GM23338 (cell line): ENCODE results near the gene REEP5. TPM values are rescaled to one million over a fixed set of nuclear protein-coding genes. Genes with fewer than 3 reads are reported as not detected.

Experiments
- ATAC-seq: fragments of 200-7000 bp; cut with Tn5 transposase; 3 replicates; pipeline ENCODE4 v1.9.1; 2020
- DNase-seq: peaks from one replicate; pipeline ENCODE4 v3.0.0-alpha.2; 2015; ENCODE audit warnings: low spot score
- H2AFZ ChIP-seq: fragments of 200-600 bp; sonication (generic); 2 replicates; pipeline ENCODE4 v1.8.0; 2016; ENCODE audit warnings: antibody characterized with exemption, mild to moderate bottlenecking, moderate library complexity
- H3F3A ChIP-seq: fragments of 200-600 bp; sonication (generic); replicated peaks from 2 replicates; pipeline ENCODE4 v1.8.0; 2017; ENCODE audit warnings: antibody characterized with exemption, mixed run types, low read depth
- H3K27ac ChIP-seq: fragments of 200-600 bp; sonication (generic); 2 replicates; pipeline ENCODE4 v1.6.1; 2016; ENCODE audit warnings: low read depth
- H3K27me3 ChIP-seq: fragments of 200-600 bp; sonication (generic); 2 replicates; pipeline ENCODE4 v1.8.0; 2016; ENCODE audit warnings: mild to moderate bottlenecking, mixed run types, moderate library complexity; ENCODE audit not compliant: insufficient read depth
- H3K36me3 ChIP-seq: fragments of 200-600 bp; sonication (generic); 2 replicates; pipeline ENCODE4 v1.8.0; 2016; ENCODE audit warnings: mild to moderate bottlenecking; ENCODE audit not compliant: insufficient read depth
- H3K4me1 ChIP-seq: fragments of 200-600 bp; sonication (generic); 2 replicates; pipeline ENCODE4 v1.8.0; 2016; ENCODE audit warnings: mild to moderate bottlenecking, moderate library complexity; ENCODE audit not compliant: insufficient read depth
- H3K4me2 ChIP-seq: fragments of 200-600 bp; sonication (generic); 2 replicates; pipeline ENCODE4 v1.7.1; 2017; ENCODE audit warnings: mixed run types
- H3K4me3 ChIP-seq: fragments of 200-600 bp; sonication (generic); 2 replicates; pipeline ENCODE4 v1.6.1; 2016; ENCODE audit warnings: mixed run types
- H3K79me2 ChIP-seq: fragments of 200-600 bp; sonication (generic); replicated peaks from 2 replicates; pipeline ENCODE4 v1.8.0; 2017; ENCODE audit warnings: mild to moderate bottlenecking; ENCODE audit not compliant: insufficient read depth
- H3K9me2 ChIP-seq: fragments of 200-600 bp; sonication (generic); 2 replicates; pipeline ENCODE4 v1.8.0; 2017; ENCODE audit not compliant: insufficient read depth
- H4K20me1 ChIP-seq: fragments of 200-600 bp; sonication (generic); replicated peaks from 2 replicates; pipeline ENCODE4 v1.8.0; 2017; ENCODE audit warnings: mild to moderate bottlenecking; ENCODE audit not compliant: insufficient read depth
- H3K27ac Mint-ChIP-seq: 2 replicates; pipeline ENCODE4 v1.8.0; 2020; ENCODE audit warnings: inconsistent platforms, mild to moderate bottlenecking, moderate library complexity, mixed read lengths
- H3K27me3 Mint-ChIP-seq: 3 replicates; pipeline ENCODE4 v1.8.0; 2022; ENCODE audit warnings: low read depth, mild to moderate bottlenecking, moderate library complexity, mixed read lengths, inconsistent platforms; ENCODE audit not compliant: insufficient read depth, poor library complexity
- H3K36me3 Mint-ChIP-seq: 3 replicates; pipeline ENCODE4 v1.8.0; 2021; ENCODE audit warnings: low read depth, mild to moderate bottlenecking, inconsistent platforms, moderate library complexity, mixed read lengths
- H3K4me1 Mint-ChIP-seq: 3 replicates; pipeline ENCODE4 v1.8.0; 2020; ENCODE audit warnings: mild to moderate bottlenecking, inconsistent platforms, mixed read lengths
- H3K4me3 Mint-ChIP-seq: 3 replicates; pipeline ENCODE4 v1.8.0; 2021; ENCODE audit warnings: moderate library complexity, mild to moderate bottlenecking, inconsistent platforms, mixed read lengths
- H3K9me3 Mint-ChIP-seq: 3 replicates; pipeline ENCODE4 v1.8.0; 2020; ENCODE audit warnings: moderate library complexity, mild to moderate bottlenecking, inconsistent platforms, mixed read lengths
- EZH2 ChIP-seq: fragments of 200-600 bp; sonication (generic); IDR thresholded peaks from one replicate; pipeline ENCODE4 v1.8.0; 2017; ENCODE audit warnings: antibody characterized with exemption, mild to moderate bottlenecking, low read depth; ENCODE audit not compliant: unreplicated experiment
- EZH2phosphoT487 ChIP-seq: fragments of 200-600 bp; sonication (generic); IDR thresholded peaks from one replicate; pipeline ENCODE4 v1.8.1; 2018; ENCODE audit warnings: antibody characterized with exemption; ENCODE audit not compliant: unreplicated experiment
- JUNB ChIP-seq: IDR thresholded peaks from one replicate; pipeline ENCODE4 v1.6.1; 2016; ENCODE audit warnings: antibody characterized with exemption; ENCODE audit not compliant: unreplicated experiment
- NANOG ChIP-seq: IDR thresholded peaks from 2 replicates; pipeline ENCODE4 v1.6.1; 2016; ENCODE audit warnings: antibody characterized with exemption, borderline replicate concordance
- STAT1 ChIP-seq: IDR thresholded peaks from one replicate; pipeline ENCODE4 v1.6.1; 2016; ENCODE audit warnings: antibody characterized with exemption; ENCODE audit not compliant: unreplicated experiment
- ZNF114 ChIP-seq: fragments of 250-450 bp; sonication (Bioruptor Pico); IDR thresholded peaks from 2 replicates; pipeline ENCODE4 v1.5.0; 2020; ENCODE audit warnings: mild to moderate bottlenecking, moderate library complexity
- ZNF331 ChIP-seq: fragments of 250-450 bp; sonication (Bioruptor Pico); IDR thresholded peaks from 2 replicates; pipeline ENCODE4 v1.5.0; 2020; ENCODE audit warnings: low read depth, mild to moderate bottlenecking, moderate library complexity
- polyA plus RNA-seq: library from polyadenylated mRNA; unstranded; fragments of >200 nt; fragmentation: Nextera tagmentation; extraction: Ambion mirVana; gene quantifications from 2 replicates; pipeline ENCODE4 v1.2.1, GENCODE V29; 2016
- total RNA-seq: library from RNA; depleted of rRNA; stranded (reverse); fragments of >200 nt; shearing (Covaris generic); gene quantifications from 2 replicates; pipeline ENCODE4 v1.2.3, GENCODE V29; 2014
- TF ChIP-seq, protein P1 (sequence below): IDR thresholded peaks from 2 replicates; pipeline ENCODE4 v1.6.1; 2016; ENCODE audit warnings: antibody characterized with exemption
- TF ChIP-seq, protein P2 (sequence below): fragments of 250-450 bp; sonication (Bioruptor Pico); IDR thresholded peaks from 2 replicates; pipeline ENCODE4 v1.5.0; 2020; ENCODE audit warnings: mild to moderate bottlenecking, moderate library complexity
- TF ChIP-seq, protein P3 (sequence below), 2 experiments: fragments of 200-600 bp in 1 of 2; sonication (generic) in 1 of 2; conservative IDR thresholded peaks; 2 replicates each; pipeline versions ENCODE4 v1.5.1 to v1.6.1; 2016 to 2017; ENCODE audit warnings: antibody characterized with exemption in 2 of 2, low read depth in 2 of 2, mild to moderate bottlenecking in 2 of 2, moderate library complexity in 1 of 2

The REEP5 gene
- total and polyA plus RNA-seq, 2 experiments from 2014 or later: 32.5 to 111 TPM

DNA sequence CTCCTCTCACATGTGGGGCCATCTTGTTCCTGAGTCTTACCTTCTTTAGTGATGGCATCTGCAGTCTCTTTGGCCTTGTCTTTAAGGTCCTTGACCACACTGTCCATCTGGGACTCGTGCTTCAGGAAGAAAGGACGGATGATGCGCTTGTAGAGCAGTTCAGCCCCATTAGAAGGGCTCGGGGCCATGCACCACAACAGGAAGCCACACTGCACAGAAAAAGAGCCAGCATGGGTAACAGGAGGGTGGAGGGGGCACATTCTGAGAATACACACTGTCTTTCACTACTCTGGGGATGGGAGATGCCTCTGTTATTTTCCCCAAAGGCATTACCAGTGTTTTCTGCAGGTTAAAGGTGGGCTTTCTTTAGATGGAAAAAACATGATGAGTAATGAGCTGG lies 35.1 kb downstream of the REEP5 start (continued):
- no peak for TF ChIP-seq JUNB
- no peak for TF ChIP-seq EZH2
- TF ChIP-seq ZNF331: no peak
- TF ChIP-seq, protein P1, sequence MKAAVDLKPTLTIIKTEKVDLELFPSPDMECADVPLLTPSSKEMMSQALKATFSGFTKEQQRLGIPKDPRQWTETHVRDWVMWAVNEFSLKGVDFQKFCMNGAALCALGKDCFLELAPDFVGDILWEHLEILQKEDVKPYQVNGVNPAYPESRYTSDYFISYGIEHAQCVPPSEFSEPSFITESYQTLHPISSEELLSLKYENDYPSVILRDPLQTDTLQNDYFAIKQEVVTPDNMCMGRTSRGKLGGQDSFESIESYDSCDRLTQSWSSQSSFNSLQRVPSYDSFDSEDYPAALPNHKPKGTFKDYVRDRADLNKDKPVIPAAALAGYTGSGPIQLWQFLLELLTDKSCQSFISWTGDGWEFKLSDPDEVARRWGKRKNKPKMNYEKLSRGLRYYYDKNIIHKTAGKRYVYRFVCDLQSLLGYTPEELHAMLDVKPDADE: no peak

DNA sequence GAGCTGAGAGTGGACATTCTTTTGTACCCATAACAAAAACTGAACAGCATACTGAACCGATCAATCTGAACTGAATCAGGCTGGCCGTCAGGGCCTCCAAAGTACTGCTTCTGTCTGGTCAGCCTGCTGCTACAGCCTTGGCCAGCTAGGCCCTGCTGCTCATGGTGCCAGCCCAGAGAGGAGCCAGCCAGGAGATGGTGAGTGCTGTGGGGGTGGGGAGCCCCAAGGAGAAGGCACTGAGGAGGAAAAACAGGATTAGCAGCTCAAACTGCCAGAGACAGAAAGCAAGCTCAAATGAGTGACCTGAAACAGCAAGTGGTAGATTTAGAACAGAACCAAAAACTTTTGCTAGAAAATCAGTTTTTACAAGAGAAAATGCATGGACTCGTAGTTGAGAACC lies 37.0 kb downstream of the REEP5 start:
- Mint-ChIP-seq H3K9me3 (no peaks in the 10 kb centered on the region), H3K27ac (no peak overlapping the region), H3K27me3 (no peaks in the 10 kb centered on the region), H3K4me3 (no peak overlapping the region), H3K36me3 (peaks cover 34% of the 10 kb centered on the region), H3K4me1 (no peaks in the 10 kb centered on the region)
- Histone ChIP-seq H4K20me1 (peaks cover 8% of the 10 kb centered on the region; the same call in 1 of the 2 replicates), H3K4me3 (no peak overlapping the region), H3K79me2 (no peaks in the 10 kb centered on the region), H3F3A (no peaks in the 10 kb centered on the region), H3K27me3 (no peaks in the 10 kb centered on the region), H3K4me2 (no peak overlapping the region), H3K36me3 (no peaks in the 10 kb centered on the region; the same call in 1 of the 2 replicates), H3K27ac (no peak overlapping the region), H3K9me2 (no peaks in the 10 kb centered on the region), H3K4me1 (no peaks in the 10 kb centered on the region), H2AFZ (no peak overlapping the region)
- ATAC-seq: no peak
- DNase-seq: no peak
- TF ChIP-seq, protein P1: no peak
- TF ChIP-seq, protein P2, sequence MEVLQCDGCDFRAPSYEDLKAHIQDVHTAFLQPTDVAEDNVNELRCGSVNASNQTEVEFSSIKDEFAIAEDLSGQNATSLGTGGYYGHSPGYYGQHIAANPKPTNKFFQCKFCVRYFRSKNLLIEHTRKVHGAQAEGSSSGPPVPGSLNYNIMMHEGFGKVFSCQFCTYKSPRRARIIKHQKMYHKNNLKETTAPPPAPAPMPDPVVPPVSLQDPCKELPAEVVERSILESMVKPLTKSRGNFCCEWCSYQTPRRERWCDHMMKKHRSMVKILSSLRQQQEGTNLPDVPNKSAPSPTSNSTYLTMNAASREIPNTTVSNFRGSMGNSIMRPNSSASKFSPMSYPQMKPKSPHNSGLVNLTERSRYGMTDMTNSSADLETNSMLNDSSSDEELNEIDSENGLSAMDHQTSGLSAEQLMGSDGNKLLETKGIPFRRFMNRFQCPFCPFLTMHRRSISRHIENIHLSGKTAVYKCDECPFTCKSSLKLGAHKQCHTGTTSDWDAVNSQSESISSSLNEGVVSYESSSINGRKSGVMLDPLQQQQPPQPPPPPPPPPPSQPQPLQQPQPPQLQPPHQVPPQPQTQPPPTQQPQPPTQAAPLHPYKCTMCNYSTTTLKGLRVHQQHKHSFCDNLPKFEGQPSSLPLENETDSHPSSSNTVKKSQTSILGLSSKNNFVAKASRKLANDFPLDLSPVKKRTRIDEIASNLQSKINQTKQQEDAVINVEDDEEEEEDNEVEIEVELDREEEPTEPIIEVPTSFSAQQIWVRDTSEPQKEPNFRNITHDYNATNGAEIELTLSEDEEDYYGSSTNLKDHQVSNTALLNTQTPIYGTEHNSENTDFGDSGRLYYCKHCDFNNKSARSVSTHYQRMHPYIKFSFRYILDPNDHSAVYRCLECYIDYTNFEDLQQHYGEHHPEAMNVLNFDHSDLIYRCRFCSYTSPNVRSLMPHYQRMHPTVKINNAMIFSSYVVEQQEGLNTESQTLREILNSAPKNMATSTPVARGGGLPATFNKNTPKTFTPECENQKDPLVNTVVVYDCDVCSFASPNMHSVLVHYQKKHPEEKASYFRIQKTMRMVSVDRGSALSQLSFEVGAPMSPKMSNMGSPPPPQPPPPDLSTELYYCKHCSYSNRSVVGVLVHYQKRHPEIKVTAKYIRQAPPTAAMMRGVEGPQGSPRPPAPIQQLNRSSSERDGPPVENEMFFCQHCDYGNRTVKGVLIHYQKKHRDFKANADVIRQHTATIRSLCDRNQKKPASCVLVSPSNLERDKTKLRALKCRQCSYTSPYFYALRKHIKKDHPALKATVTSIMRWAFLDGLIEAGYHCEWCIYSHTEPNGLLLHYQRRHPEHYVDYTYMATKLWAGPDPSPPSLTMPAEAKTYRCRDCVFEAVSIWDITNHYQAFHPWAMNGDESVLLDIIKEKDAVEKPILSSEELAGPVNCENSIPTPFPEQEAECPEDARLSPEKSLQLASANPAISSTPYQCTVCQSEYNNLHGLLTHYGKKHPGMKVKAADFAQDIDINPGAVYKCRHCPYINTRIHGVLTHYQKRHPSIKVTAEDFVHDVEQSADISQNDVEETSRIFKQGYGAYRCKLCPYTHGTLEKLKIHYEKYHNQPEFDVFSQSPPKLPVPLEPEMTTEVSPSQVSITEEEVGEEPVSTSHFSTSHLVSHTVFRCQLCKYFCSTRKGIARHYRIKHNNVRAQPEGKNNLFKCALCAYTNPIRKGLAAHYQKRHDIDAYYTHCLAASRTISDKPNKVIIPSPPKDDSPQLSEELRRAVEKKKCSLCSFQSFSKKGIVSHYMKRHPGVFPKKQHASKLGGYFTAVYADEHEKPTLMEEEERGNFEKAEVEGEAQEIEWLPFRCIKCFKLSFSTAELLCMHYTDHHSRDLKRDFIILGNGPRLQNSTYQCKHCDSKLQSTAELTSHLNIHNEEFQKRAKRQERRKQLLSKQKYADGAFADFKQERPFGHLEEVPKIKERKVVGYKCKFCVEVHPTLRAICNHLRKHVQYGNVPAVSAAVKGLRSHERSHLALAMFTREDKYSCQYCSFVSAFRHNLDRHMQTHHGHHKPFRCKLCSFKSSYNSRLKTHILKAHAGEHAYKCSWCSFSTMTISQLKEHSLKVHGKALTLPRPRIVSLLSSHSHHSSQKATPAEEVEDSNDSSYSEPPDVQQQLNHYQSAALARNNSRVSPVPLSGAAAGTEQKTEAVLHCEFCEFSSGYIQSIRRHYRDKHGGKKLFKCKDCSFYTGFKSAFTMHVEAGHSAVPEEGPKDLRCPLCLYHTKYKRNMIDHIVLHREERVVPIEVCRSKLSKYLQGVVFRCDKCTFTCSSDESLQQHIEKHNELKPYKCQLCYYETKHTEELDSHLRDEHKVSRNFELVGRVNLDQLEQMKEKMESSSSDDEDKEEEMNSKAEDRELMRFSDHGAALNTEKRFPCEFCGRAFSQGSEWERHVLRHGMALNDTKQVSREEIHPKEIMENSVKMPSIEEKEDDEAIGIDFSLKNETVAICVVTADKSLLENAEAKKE (CRISPR knock-in tag): no peak
- TF ChIP-seq ZNF331 (no peak), EZH2 (no peak), NANOG (no peak), EZH2phosphoT487 (no peak), JUNB (no peak), ZNF114 (no peak), STAT1 (no peak)
- TF ChIP-seq, protein P3, sequence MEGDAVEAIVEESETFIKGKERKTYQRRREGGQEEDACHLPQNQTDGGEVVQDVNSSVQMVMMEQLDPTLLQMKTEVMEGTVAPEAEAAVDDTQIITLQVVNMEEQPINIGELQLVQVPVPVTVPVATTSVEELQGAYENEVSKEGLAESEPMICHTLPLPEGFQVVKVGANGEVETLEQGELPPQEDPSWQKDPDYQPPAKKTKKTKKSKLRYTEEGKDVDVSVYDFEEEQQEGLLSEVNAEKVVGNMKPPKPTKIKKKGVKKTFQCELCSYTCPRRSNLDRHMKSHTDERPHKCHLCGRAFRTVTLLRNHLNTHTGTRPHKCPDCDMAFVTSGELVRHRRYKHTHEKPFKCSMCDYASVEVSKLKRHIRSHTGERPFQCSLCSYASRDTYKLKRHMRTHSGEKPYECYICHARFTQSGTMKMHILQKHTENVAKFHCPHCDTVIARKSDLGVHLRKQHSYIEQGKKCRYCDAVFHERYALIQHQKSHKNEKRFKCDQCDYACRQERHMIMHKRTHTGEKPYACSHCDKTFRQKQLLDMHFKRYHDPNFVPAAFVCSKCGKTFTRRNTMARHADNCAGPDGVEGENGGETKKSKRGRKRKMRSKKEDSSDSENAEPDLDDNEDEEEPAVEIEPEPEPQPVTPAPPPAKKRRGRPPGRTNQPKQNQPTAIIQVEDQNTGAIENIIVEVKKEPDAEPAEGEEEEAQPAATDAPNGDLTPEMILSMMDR (conservative IDR thresholded peaks at IDR 0.05; ENCODE audit: low read depth in 2 of 2): no peak
